Stomach (tissue), 4 donors: Measurements from ENCODE around the gene RBMS3.

Experiments used
- EP300 ChIP-seq: sonication (generic); formaldehyde crosslinking; IDR thresholded peaks from one replicate; pipeline ENCODE4 v1.6.1; 2017; ENCODE audit warnings: antibody characterized with exemption
- POLR2A ChIP-seq, 4 donors: fragments of 450-650 bp; IDR thresholded peaks; one replicate each; pipeline ENCODE4 v1.6.1; 2016; ENCODE audit warnings: antibody characterized with exemption in 4 of 4, control low read depth in 2 of 4, mild to moderate bottlenecking in 1 of 4, moderate library complexity in 1 of 4
- POLR2AphosphoS5 ChIP-seq, 3 donors: sonication (generic); formaldehyde crosslinking; IDR thresholded peaks; one replicate each; pipeline ENCODE4 v1.6.1; 2016; ENCODE audit warnings: antibody characterized with exemption in 3 of 3
- TF ChIP-seq, protein P1 (sequence below), 7 experiments: fragments of 450-650 bp in 4 of 7; fragments of 200-600 bp in 3 of 7; sonication (generic) in 3 of 7; IDR thresholded peaks; one replicate each; pipeline ENCODE4 v1.5.1; 2016 to 2019; ENCODE audit warnings: antibody characterized with exemption in 7 of 7, control low read depth in 2 of 7, mild to moderate bottlenecking in 1 of 7

DNA sequence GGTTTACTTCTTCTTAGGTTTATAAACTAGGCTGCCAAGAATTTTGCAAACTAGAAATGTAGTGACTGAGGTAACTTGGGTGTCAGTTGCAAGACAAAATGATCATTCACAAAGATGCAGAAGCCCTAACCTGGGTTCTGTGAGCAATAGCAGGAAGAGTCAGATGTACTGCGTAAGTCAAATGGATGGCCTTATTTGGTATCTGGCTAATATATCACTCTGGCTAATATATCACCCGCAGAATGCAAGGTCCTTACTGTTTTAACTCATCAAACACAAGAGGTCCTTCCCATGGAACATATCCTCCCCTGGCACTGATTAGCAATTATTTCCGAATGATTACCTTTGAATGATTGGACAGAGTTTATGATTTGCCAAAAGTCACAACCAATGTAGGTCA, 37.4 kb downstream of the RBMS3 start:
- TF ChIP-seq, protein P1, sequence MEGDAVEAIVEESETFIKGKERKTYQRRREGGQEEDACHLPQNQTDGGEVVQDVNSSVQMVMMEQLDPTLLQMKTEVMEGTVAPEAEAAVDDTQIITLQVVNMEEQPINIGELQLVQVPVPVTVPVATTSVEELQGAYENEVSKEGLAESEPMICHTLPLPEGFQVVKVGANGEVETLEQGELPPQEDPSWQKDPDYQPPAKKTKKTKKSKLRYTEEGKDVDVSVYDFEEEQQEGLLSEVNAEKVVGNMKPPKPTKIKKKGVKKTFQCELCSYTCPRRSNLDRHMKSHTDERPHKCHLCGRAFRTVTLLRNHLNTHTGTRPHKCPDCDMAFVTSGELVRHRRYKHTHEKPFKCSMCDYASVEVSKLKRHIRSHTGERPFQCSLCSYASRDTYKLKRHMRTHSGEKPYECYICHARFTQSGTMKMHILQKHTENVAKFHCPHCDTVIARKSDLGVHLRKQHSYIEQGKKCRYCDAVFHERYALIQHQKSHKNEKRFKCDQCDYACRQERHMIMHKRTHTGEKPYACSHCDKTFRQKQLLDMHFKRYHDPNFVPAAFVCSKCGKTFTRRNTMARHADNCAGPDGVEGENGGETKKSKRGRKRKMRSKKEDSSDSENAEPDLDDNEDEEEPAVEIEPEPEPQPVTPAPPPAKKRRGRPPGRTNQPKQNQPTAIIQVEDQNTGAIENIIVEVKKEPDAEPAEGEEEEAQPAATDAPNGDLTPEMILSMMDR (IDR thresholded peaks at IDR 0.05): no peak
- no peak for TF ChIP-seq POLR2AphosphoS5 (IDR thresholded peaks at IDR 0.05)
- TF ChIP-seq POLR2A (IDR thresholded peaks at IDR 0.05): no peak
- no peak for TF ChIP-seq EP300
